WERI-Rb-1 (cell line): ENCODE results near the gene DPM2.

ENCODE experiments used
- DNase-seq: peaks from one replicate; pipeline ENCODE4 v3.0.0-alpha.2; 2020
- H3K27ac ChIP-seq: fragments of 250-450 bp; sonication (Bioruptor Pico); 2 replicates; pipeline ENCODE4 v1.5.1; 2020; ENCODE audit warnings: mild to moderate bottlenecking, moderate library complexity
- H3K27me3 ChIP-seq: fragments of 250-450 bp; sonication (Bioruptor Pico); 2 replicates; pipeline ENCODE4 v1.5.1; 2021; ENCODE audit warnings: mild to moderate bottlenecking, low read depth, moderate library complexity; ENCODE audit not compliant: insufficient read depth, severe bottlenecking
- H3K36me3 ChIP-seq: fragments of 250-450 bp; sonication (Bioruptor Pico); 2 replicates; pipeline ENCODE4 v1.5.1; 2020; ENCODE audit warnings: mild to moderate bottlenecking, moderate library complexity
- H3K4me3 ChIP-seq: 2 replicates; pipeline ENCODE4 v1.5.1; 2011; ENCODE audit warnings: low read depth, mild to moderate bottlenecking, control low read depth, low read length
- H3K9me3 ChIP-seq: fragments of 250-450 bp; sonication (Bioruptor Pico); 2 replicates; pipeline ENCODE4 v1.5.1; 2021; ENCODE audit warnings: mild to moderate bottlenecking, moderate library complexity; ENCODE audit not compliant: severe bottlenecking
- CTCF ChIP-seq: IDR thresholded peaks from 2 replicates; pipeline ENCODE4 v1.5.1; 2011; ENCODE audit warnings: low read depth, mild to moderate bottlenecking, control low read depth, inconsistent platforms, low read length

The DPM2 gene

DNA sequence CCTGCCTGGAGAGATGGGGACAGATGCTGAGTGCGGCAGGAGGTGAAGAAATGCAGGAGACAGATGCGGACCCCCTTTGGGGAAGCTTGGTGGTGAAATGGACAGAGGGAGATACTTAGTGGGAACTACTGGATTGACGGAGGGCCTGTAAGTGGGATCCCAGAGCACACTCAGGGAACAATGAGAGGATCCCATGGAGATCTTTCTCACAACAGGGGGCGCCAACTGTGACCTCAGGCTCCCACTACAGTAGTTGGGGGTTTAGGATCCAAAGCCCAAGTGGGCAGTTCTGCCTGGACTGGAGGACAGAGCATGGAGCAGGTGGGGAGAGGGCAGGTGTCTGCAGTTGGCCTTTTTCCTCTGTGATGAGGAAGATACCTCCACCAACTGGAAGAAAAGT is 3.4 kb downstream of the DPM2 start:
- H3K9me3 ChIP-seq, result no peaks in the 10 kb centered on the region
- H3K4me3 ChIP-seq, result no peak overlapping the region
- no peak for DNase-seq
- peaks cover 21% of the 10 kb centered on the region for H3K36me3 ChIP-seq
- peak; percentile 34; the same call in 1 of the 2 replicates for TF ChIP-seq CTCF
- H3K27me3 ChIP-seq, result no peaks in the 10 kb centered on the region
- no peak overlapping the region for H3K27ac ChIP-seq

DNA sequence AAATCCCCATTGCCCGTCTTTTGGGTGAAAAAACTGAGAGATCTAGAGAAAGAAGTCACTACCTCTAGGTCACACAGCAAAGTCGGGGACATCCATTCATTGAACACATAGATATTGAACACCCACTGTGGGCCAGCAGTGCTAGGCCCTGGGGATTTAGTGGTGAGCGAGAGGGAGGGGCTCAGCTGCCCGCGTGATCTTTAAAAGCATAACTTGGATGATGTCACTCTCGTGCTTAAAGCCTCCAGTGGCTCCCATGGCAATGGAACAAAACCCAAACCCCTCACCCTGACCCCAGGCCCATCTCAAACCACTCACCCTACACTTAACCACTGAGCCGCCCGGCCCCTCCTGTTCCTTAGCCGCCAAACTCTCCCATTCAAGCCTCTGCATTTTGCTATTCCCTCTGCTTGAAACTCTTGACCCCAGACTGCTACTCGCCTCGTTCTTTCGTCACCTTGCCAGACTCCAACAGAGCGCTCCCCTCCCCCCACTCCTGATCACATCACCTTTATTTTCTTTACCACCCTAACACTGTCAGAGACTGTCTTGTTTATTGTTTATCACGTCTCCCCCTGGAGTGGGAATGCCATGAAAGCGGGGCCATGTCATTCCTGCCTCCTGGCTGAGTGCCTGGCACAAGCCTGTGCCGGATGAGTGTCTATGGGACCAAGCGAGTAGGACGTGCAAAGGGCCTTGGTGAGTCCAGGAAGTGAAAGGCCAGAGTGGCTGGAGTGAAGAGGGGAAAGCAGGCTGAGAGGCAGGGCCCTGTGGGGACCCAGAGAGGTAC is 6.4 kb downstream of the DPM2 start:
- Histone ChIP-seq H3K27me3 (no peaks in the 10 kb centered on the region), H3K36me3 (peaks cover 20% of the 10 kb centered on the region), H3K4me3 (peak overlapping the region; percentile 61), H3K27ac (no peak overlapping the region), H3K9me3 (no peaks in the 10 kb centered on the region)
- no peak for TF ChIP-seq CTCF
- no peak for DNase-seq

- Histone ChIP-seq H3K9me3 (no peaks in the 10 kb centered on the region), H3K27me3 (no peaks in the 10 kb centered on the region), H3K27ac (peak within 1 kb of the TSS; percentile 9; the same call in 1 of the 2 replicates), H3K36me3 (peaks cover 11% of the 10 kb centered on the region), H3K4me3 (peak within 1 kb of the TSS; percentile 61)
- DNase-seq, result peak; percentile 91
- peak; percentile 56 for TF ChIP-seq CTCF
Observed at GRCh38 chr9:127930231-127931091, 7.2 kb downstream of the DPM2 start, which contains the start of gene PIP5KL1. Gene PIP5KL1 (minus strand): TSS chr9:127930777. CDS start chr9:127930752, 25 bp downstream.

- no peak for DNase-seq
- no peak overlapping the region for H3K27ac ChIP-seq
- no peak overlapping the region for H3K4me3 ChIP-seq
- peaks cover 3% of the 10 kb centered on the region; the same call in 1 of the 2 replicates for H3K36me3 ChIP-seq
- TF ChIP-seq CTCF, result no peak
- no peaks in the 10 kb centered on the region for H3K9me3 ChIP-seq
- H3K27me3 ChIP-seq, result no peaks in the 10 kb centered on the region
Observed at GRCh38 chr9:127929625-127929979, 8.1 kb downstream of the DPM2 start.

DNA sequence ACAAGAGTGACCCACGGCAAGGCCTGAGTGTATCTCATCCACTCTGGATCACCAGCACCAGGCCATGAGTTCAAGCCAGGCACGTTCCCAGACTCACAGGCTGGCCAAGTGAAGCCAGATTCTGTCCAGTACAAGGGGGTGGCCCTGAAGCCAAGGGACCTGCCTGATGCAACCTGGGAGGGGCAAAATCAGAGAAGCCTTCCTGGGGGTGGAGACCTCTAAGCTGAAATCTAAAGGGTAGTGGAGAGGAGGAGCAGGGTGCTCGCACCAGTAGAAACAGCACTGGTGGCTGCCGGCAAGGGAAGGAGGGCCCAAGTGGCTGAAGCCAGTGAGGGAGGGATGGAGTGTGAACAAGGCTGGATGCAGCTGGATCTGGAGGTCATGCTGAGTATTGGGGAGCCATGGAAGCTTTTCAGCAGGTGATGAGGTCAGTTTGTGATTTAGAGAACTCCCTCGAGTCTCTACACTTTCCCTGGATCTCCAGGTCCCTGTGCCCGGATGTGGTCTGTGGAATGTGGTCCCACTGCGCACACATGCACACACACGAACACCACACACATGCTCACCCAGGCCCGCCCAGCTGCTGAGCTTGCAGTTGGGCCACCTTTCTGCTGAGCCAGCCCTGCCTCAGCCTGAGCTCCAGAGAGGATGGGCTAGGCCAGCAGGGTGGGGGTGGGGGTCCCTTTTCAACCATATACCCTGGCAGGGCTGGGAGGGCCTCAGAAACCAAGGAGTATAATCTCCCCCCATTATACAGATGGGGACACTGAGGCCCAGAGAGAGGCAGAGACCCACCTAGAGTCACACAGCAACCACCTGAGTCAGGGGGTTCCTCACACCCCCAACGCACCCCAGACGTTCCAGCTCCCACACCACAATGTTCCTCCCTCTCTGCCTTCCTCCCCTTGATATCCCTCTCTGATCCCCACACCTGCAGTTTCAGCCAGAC is 8.7 kb downstream of the DPM2 start:
- H3K27ac ChIP-seq, result no peak overlapping the region
- peaks cover 2% of the 10 kb centered on the region; the same call in 1 of the 2 replicates for H3K36me3 ChIP-seq
- H3K9me3 ChIP-seq, result no peaks in the 10 kb centered on the region
- no peaks in the 10 kb centered on the region for H3K27me3 ChIP-seq
- no peak for DNase-seq
- TF ChIP-seq CTCF, result no peak
- no peak overlapping the region for H3K4me3 ChIP-seq
